GM12801 (cell line): ENCODE measurements around the gene CENPX.

Experiments used
- TF ChIP-seq, protein P1 (sequence below): IDR thresholded peaks from one replicate; pipeline ENCODE4 v1.5.1; 2011; ENCODE audit warnings: control low read depth; ENCODE audit not compliant: insufficient read length; ENCODE audit errors: extremely low read depth

Gene CENPX

GRCh38 chr17:81998691-81999438 lies 23.8 kb downstream of the CENPX start:
- TF ChIP-seq, protein P1, sequence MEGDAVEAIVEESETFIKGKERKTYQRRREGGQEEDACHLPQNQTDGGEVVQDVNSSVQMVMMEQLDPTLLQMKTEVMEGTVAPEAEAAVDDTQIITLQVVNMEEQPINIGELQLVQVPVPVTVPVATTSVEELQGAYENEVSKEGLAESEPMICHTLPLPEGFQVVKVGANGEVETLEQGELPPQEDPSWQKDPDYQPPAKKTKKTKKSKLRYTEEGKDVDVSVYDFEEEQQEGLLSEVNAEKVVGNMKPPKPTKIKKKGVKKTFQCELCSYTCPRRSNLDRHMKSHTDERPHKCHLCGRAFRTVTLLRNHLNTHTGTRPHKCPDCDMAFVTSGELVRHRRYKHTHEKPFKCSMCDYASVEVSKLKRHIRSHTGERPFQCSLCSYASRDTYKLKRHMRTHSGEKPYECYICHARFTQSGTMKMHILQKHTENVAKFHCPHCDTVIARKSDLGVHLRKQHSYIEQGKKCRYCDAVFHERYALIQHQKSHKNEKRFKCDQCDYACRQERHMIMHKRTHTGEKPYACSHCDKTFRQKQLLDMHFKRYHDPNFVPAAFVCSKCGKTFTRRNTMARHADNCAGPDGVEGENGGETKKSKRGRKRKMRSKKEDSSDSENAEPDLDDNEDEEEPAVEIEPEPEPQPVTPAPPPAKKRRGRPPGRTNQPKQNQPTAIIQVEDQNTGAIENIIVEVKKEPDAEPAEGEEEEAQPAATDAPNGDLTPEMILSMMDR: no peak

- TF ChIP-seq, protein P1: no peak
These were observed 24.5 kb downstream of the CENPX start for GRCh38 chr17:81998212-81998611.

DNA sequence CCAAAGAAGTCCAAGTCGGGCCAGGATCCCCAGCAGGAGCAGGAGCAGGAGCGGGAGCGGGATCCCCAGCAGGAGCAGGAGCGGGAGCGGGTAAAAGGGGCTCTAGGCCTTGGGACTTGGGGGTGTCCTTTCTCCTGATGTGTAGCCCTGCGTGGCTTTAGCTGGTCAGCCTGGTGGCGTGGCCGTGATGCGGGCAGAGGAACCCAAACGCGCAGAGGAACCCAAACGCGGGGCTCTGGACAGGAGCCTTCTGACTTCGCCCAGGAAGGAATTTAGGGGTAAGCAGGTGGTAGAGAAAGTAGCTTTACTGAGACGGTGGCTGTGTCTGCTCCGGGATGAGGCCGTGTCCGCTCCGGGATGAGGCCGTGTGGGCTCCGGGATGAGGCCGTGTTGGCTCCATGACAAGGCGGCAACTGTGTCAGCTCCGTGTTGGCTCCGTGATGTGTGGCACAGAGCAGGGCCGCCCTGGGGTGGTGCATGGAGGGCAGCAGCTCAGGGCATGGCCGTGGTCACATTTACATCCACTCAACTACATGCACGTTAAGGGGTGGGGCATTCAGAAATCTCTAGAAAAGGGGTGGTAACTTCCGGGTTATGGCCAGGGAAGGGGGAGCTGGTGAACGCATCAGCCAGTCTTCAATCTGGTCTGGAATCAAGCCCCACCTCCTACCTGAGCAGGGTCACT lies 25.8 kb downstream of the CENPX start:
- TF ChIP-seq, protein P1: no peak

DNA sequence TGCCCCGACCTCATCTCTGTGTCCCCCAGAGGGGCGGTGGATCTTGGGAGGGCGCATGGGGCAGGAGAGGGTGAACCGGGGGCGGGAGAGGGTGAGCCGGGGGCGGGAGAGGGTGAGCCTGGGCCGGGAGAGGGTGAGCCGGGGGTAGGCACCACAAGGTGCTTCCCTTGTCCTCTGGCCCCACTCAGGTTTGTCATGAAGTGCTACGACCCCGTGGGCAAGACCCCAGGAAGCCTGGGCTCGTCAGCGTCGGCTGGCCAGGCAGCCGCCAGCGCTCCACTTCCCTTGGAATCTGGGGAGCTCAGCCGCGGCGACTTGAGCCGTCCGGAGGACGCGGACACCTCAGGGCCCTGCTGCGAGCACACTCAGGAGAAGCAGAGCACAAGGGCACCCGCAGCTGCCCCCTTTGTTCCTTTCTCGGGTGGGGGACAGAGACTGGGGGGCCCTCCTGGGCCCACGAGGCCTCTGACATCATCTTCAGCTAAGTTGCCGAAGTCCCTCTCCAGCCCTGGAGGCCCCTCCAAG lies 26.4 kb downstream of the CENPX start:
- TF ChIP-seq, protein P1: no peak

- TF ChIP-seq, protein P1: no peak
These were observed 27.0 kb downstream of the CENPX start for GRCh38 chr17:81995463-81996231.

- TF ChIP-seq, protein P1: no peak
These were observed 27.9 kb downstream of the CENPX start for GRCh38 chr17:81994593-81995462.
